Measurements from ENCODE around the gene R3HDM2. TPM values are rescaled to one million over a fixed set of nuclear protein-coding genes. Genes with fewer than 3 reads are reported as not detected.

The R3HDM2 gene
- total and polyA plus RNA-seq, 2 of the 13 experiments (the other 11 are each of a cell fraction or from before 2014, with no cell fraction given), result 11.1 to 23.5 TPM

DNA sequence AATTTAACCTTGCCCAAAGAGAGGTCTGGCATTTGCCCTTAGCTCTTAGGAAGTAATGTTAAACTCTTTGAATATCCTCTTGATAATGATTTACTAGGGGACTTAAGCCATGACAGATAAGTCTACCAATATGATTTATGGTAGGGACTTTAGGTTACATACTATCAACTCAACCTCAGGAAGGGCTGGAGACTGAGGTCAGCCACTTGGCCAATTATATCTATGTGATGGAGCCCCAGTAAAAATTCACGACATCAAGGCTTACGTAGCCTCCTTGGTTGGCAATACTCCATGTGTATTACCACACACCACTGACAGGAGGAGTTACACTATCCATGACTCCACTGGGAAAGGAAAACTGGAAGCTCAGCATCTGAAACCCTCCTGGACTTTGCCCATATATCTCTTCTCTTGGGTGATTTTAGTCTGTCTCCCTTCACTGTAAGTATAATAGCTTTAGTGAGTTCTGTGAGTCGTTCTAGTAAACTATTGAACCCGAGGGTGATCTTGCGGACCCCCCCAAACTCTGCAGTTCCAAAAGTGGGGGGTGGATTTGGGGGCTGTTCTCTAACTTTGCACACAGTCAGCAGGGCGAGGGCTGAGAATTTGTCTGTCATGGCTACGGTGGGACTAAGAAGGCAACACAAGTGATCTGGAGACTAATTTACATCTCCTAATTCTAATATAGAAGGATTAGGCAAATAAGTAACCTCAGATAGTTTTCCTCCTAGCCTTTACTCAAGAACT, 62.3 kb downstream of the R3HDM2 start (continued):
- TF ChIP-seq DRAP1 (CRISPR knock-in tag; IDR thresholded peaks at IDR 0.05) (no peak), BCL6 (CRISPR knock-in tag; IDR thresholded peaks at IDR 0.05) (no peak), SOX13 (IDR thresholded peaks at IDR 0.05) (no peak), SOX13 (CRISPR knock-in tag; conservative IDR thresholded peaks at IDR 0.05 in 1 of 2, IDR thresholded peaks at IDR 0.05 in 1 of 2) (0 out of 4 replicates have a peak, but pooled peaks of 1 of the 2 experiments have one; percentile 19), REPIN1 (CRISPR knock-in tag; IDR thresholded peaks at IDR 0.05; ENCODE audit: borderline replicate concordance, low read depth) (no peak), ZXDC (CRISPR knock-in tag; IDR thresholded peaks at IDR 0.05) (no peak), FOSL2 (CRISPR knock-in tag; IDR thresholded peaks at IDR 0.05) (peak; percentile 38; the same call in 1 of the 2 replicates), RCOR2 (CRISPR knock-in tag; IDR thresholded peaks at IDR 0.05) (0 out of 2 replicates have a peak, but pooled peaks have one; percentile 46), CC2D1A (CRISPR knock-in tag; IDR thresholded peaks at IDR 0.05) (no peak), FOXA3 (CRISPR knock-in tag; IDR thresholded peaks at IDR 0.05) (peak; percentile 10; the same call in 1 of the 2 replicates), SNRNP70 (IDR thresholded peaks at IDR 0.05; ENCODE audit: low read depth, low read length) (no peak), TOPORS (CRISPR knock-in tag; IDR thresholded peaks at IDR 0.05) (no peak), BCL3 (CRISPR knock-in tag; IDR thresholded peaks at IDR 0.05) (no peak), CHCHD3 (CRISPR knock-in tag; IDR thresholded peaks at IDR 0.05) (no peak), MTF1 (CRISPR knock-in tag; IDR thresholded peaks at IDR 0.05) (no peak), ZNF770 (CRISPR knock-in tag; IDR thresholded peaks at IDR 0.05) (no peak), SKI (IDR thresholded peaks at IDR 0.05; ENCODE audit: partially characterized antibody) (peak; percentile 12), GATAD1 (CRISPR knock-in tag; IDR thresholded peaks at IDR 0.05) (no peak), SNAI1 (CRISPR knock-in tag; IDR thresholded peaks at IDR 0.05; ENCODE audit: borderline replicate concordance) (no peak)
- TF ChIP-seq, protein P1, sequence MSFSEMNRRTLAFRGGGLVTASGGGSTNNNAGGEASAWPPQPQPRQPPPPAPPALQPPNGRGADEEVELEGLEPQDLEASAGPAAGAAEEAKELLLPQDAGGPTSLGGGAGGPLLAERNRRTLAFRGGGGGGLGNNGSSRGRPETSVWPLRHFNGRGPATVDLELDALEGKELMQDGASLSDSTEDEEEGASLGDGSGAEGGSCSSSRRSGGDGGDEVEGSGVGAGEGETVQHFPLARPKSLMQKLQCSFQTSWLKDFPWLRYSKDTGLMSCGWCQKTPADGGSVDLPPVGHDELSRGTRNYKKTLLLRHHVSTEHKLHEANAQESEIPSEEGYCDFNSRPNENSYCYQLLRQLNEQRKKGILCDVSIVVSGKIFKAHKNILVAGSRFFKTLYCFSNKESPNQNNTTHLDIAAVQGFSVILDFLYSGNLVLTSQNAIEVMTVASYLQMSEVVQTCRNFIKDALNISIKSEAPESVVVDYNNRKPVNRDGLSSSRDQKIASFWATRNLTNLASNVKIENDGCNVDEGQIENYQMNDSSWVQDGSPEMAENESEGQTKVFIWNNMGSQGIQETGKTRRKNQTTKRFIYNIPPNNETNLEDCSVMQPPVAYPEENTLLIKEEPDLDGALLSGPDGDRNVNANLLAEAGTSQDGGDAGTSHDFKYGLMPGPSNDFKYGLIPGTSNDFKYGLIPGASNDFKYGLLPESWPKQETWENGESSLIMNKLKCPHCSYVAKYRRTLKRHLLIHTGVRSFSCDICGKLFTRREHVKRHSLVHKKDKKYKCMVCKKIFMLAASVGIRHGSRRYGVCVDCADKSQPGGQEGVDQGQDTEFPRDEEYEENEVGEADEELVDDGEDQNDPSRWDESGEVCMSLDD (CRISPR knock-in tag; IDR thresholded peaks at IDR 0.05; ENCODE audit: borderline replicate concordance), result no peak
